HepG2 (cell line): Measurements from ENCODE around the gene PLEKHG4B. TPM values are rescaled to one million over a fixed set of nuclear protein-coding genes. Genes with fewer than 3 reads are reported as not detected.

Experiments used
- ATAC-seq: fragments of 200-7000 bp; cut with Tn5 transposase; 3 replicates; pipeline ENCODE4 v1.9.1; 2020; ENCODE audit warnings: mild to moderate bottlenecking, moderate library complexity
- BruUV-seq: library from RNA; stranded (reverse); fragments of 400-500 nt; replicated peaks from 2 replicates; lab custom pipeline; 2021; lab: Mats Ljungman, UMichigan
- CTCF ChIA-PET: fragments of 300-600 bp; formaldehyde crosslinking; extraction: SDS; loops from one replicate; lab custom pipeline; 2021; ENCODE audit warnings: low total read pairs, inconsistent platforms, low intra/inter-chr PET ratio; lab: Yijun Ruan, JAX
- POLR2A ChIA-PET: fragments of 350-600 bp; sonication (Branson Sonifier 250); formaldehyde crosslinking; loops from one replicate; lab custom pipeline; 2020; ENCODE audit warnings: antibody characterized with exemption, inconsistent platforms; lab: Yijun Ruan, JAX
- DNase-seq: peaks from one replicate; pipeline ENCODE4 v3.0.0-alpha.2; 2015; ENCODE audit warnings: low spot score
- FAIRE-seq: peaks from 3 replicates; lab custom pipeline; 2011; peaks lifted over from hg19 to GRCh38; lab: Jason Lieb, UNC
- H2AFZ ChIP-seq: one replicate; pipeline ENCODE4 v1.6.1; 2011; ENCODE audit warnings: low read length, inconsistent platforms
- H3K27ac ChIP-seq: fragments of 300-600 bp; 3 replicates; pipeline ENCODE4 v1.8.0; 2011; ENCODE audit warnings: mixed run types, mild to moderate bottlenecking, mixed read lengths, low read length, inconsistent platforms; ENCODE audit not compliant: insufficient read depth; ENCODE audit errors: extremely low read length
- H3K27me3 ChIP-seq, 2 experiments: fragments of 200-600 bp in 1 of 2; 2 replicates in 1 of 2; 3 replicates in 1 of 2; pipeline versions ENCODE4 v1.6.0 to v1.8.0; 2011; ENCODE audit warnings: low read length in 2 of 2, mild to moderate bottlenecking in 2 of 2, moderate library complexity in 2 of 2, inconsistent platforms in 1 of 2; ENCODE audit not compliant: insufficient read depth in 2 of 2, control insufficient read depth in 1 of 2
- H3K36me3 ChIP-seq, 2 experiments: fragments of 200-600 bp in 1 of 2; replicated peaks in 1 of 2; 2 replicates in 1 of 2; 3 replicates in 1 of 2; pipeline versions ENCODE4 v1.5.1 to v1.8.0; 2011; ENCODE audit warnings: low read length in 2 of 2, inconsistent platforms in 1 of 2; ENCODE audit not compliant: insufficient read depth in 2 of 2, control insufficient read depth in 1 of 2
- H3K4me1 ChIP-seq: 2 replicates; pipeline ENCODE4 v1.5.1; 2012; ENCODE audit warnings: low read length, inconsistent platforms; ENCODE audit not compliant: insufficient read depth
- H3K4me2 ChIP-seq: 2 replicates; pipeline ENCODE4 v1.6.0; 2011; ENCODE audit warnings: low read depth, low read length, inconsistent platforms
- H3K4me3 ChIP-seq, 3 experiments: fragments of 200-600 bp in 1 of 3; sonication (generic), shearing (Covaris generic) in 1 of 3; replicated peaks in 1 of 3; 2 replicates each; pipeline ENCODE4 v1.5.1; 2011 to 2016; ENCODE audit warnings: low read length in 3 of 3, inconsistent platforms in 2 of 3, low read depth in 2 of 3, mild to moderate bottlenecking in 2 of 3, control low read depth in 1 of 3, mixed read lengths in 1 of 3; ENCODE audit not compliant: insufficient read depth in 1 of 3
- H3K79me2 ChIP-seq: one replicate; pipeline ENCODE4 v1.6.1; 2011; ENCODE audit warnings: low read length, inconsistent platforms; ENCODE audit not compliant: insufficient read depth
- H3K9ac ChIP-seq: 2 replicates; pipeline ENCODE4 v1.6.0; 2011; ENCODE audit warnings: mild to moderate bottlenecking, low read depth, low read length, inconsistent platforms; ENCODE audit not compliant: insufficient read depth
- H3K9me3 ChIP-seq: 2 replicates; pipeline ENCODE4 v1.5.1; 2012; ENCODE audit warnings: mild to moderate bottlenecking, low read length
- H4K20me1 ChIP-seq: 2 replicates; pipeline ENCODE4 v1.6.0; 2011; ENCODE audit warnings: inconsistent platforms, mild to moderate bottlenecking, low read length, moderate library complexity; ENCODE audit not compliant: insufficient read depth
- AKAP8 ChIP-seq: sonication (generic); formaldehyde crosslinking; IDR thresholded peaks from 2 replicates; pipeline ENCODE4 v1.5.1; 2020; ENCODE audit warnings: mild to moderate bottlenecking, missing genetic modification reagents
- DZIP1 ChIP-seq: sonication (generic); formaldehyde crosslinking; IDR thresholded peaks from 2 replicates; pipeline ENCODE4 v1.5.0; 2020; ENCODE audit warnings: mild to moderate bottlenecking, missing genetic modification reagents
- HOXA5 ChIP-seq: sonication (generic); formaldehyde crosslinking; IDR thresholded peaks from 2 replicates; pipeline ENCODE4 v1.4.0; 2020; ENCODE audit warnings: missing genetic modification reagents
- IRF9 ChIP-seq: sonication (generic); formaldehyde crosslinking; IDR thresholded peaks from 2 replicates; pipeline ENCODE4 v1.8.0; 2022; ENCODE audit warnings: missing genetic modification reagents, mild to moderate bottlenecking, borderline replicate concordance
- MBNL3 ChIP-seq: fragments of 250-450 bp; sonication (Bioruptor Pico); conservative IDR thresholded peaks from 2 replicates; pipeline ENCODE4 v1.8.0; 2022; ENCODE audit warnings: mild to moderate bottlenecking, inconsistent platforms
- MED1 ChIP-seq: sonication (generic); formaldehyde crosslinking; IDR thresholded peaks from 2 replicates; pipeline ENCODE4 v1.4.0; 2020; ENCODE audit warnings: missing genetic modification reagents
- NFKB2 ChIP-seq: sonication (generic); formaldehyde crosslinking; IDR thresholded peaks from 2 replicates; pipeline ENCODE4 v1.4.0; 2020; ENCODE audit warnings: missing genetic modification reagents, borderline replicate concordance
- SNAPC4 ChIP-seq: sonication (generic); formaldehyde crosslinking; IDR thresholded peaks from 2 replicates; pipeline ENCODE4 v1.4.0; 2020; ENCODE audit warnings: mild to moderate bottlenecking, missing genetic modification reagents
- TEAD3 ChIP-seq: optimal IDR thresholded peaks from 2 replicates; pipeline ENCODE3; 2016; ENCODE audit warnings: borderline replicate concordance
- TP53 ChIP-seq: sonication (generic); formaldehyde crosslinking; conservative IDR thresholded peaks from 2 replicates; pipeline ENCODE4 v1.4.0; 2020; ENCODE audit warnings: missing genetic modification reagents
- ZBTB43 ChIP-seq: sonication (generic); formaldehyde crosslinking; conservative IDR thresholded peaks from 2 replicates; pipeline ENCODE4 v1.4.0; 2020; ENCODE audit warnings: missing genetic modification reagents
- ZC3H13 ChIP-seq: sonication (generic); formaldehyde crosslinking; IDR thresholded peaks from 2 replicates; pipeline ENCODE4 v1.8.1; 2023; ENCODE audit warnings: mild to moderate bottlenecking, missing genetic modification reagents, moderate library complexity
- ZIK1 ChIP-seq: sonication (generic); formaldehyde crosslinking; IDR thresholded peaks from 2 replicates; pipeline ENCODE4 v1.5.0; 2020; ENCODE audit warnings: mild to moderate bottlenecking, low read depth, missing genetic modification reagents, borderline replicate concordance
- ZNF367 ChIP-seq: sonication (generic); formaldehyde crosslinking; IDR thresholded peaks from 2 replicates; pipeline ENCODE4 v1.4.0; 2020; ENCODE audit warnings: missing genetic modification reagents, borderline replicate concordance
- WGBS: methylation state at CpG from one replicate; pipeline ENCODE4 v1.1.6; 2017; ENCODE audit warnings: low lambda C conversion rate; 5-methylcytosine and 5-hydroxymethylcytosine counted together
- in situ Hi-C: cut with HindIII; loops from 2 replicates; pipeline ENCODE4 v1.10.0; 2017; ENCODE audit warnings: low pct_unique_long_range_greater_than_20kb; ENCODE audit not compliant: extremely low pct_ligation_motif_present
- intact Hi-C: fragments of 100-400 bp; cut with micrococcal nuclease; formaldehyde crosslinking; loops from one replicate; pipeline ENCODE4 v1.10.0; 2022; ENCODE audit not compliant: unreplicated experiment
- polyA plus RNA-seq, 8 experiments: library from polyadenylated mRNA; depleted of rRNA in 3 of 8; stranded (reverse) in 7 of 8; unstranded in 1 of 8; fragments of >200 nt; fragmentation: Illumina TruSeq in 4 of 8; extraction: Trizol in 4 of 8; gene quantifications; 2 replicates each; pipeline versions ENCODE4 v1.2.1 to v1.2.3, GENCODE V29; 2011 to 2016; ENCODE audit warnings: low read depth in 4 of 8, missing spikeins in 1 of 8, mixed read lengths in 1 of 8; ENCODE audit not compliant: insufficient read depth in 1 of 8
- total RNA-seq, 5 experiments: library from RNA; depleted of rRNA; stranded (reverse); fragments of >200 nt; fragmentation: Illumina TruSeq; extraction: Trizol; gene quantifications; 2 replicates each; pipeline ENCODE4 v1.2.3, GENCODE V29; 2016; ENCODE audit warnings: low read depth in 1 of 5

Gene PLEKHG4B
- total and polyA plus RNA-seq, 2 of the 13 experiments (the other 11 are each of a cell fraction or from before 2014, with no cell fraction given), result 0.09 TPM; not detected in 1

GRCh38 chr5:181566-181965 is 89.6 kb downstream of the PLEKHG4B start (continued):
- no peak for TF ChIP-seq SNAPC4
- no peak for TF ChIP-seq MBNL3 (CRISPR knock-in tag)

GRCh38 chr5:182126-182525 is 90.2 kb downstream of the PLEKHG4B start:
- H3K79me2 ChIP-seq, result no peaks in the 10 kb centered on the region
- CTCF ChIA-PET, result no interaction called here
- intact Hi-C loops (no loop called here), in situ Hi-C loops (no loop called here)
- H2AFZ ChIP-seq, result no peak overlapping the region
- H3K4me1 ChIP-seq, result no peaks in the 10 kb centered on the region
- H3K36me3 ChIP-seq, result no peaks in the 10 kb centered on the region
- POLR2A ChIA-PET, result no interaction called here
- H4K20me1 ChIP-seq, result no peaks in the 10 kb centered on the region
- WGBS, result 74% methylated on average over 12 of the region's 12 CpGs
- H3K9me3 ChIP-seq, result no peaks in the 10 kb centered on the region
- H3K4me3 ChIP-seq, result no peak overlapping the region
- H3K9ac ChIP-seq, result no peak overlapping the region
- no peak overlapping the region for H3K27ac ChIP-seq
- no TSS peak for BruUV-seq
- no peak overlapping the region for H3K4me2 ChIP-seq
- DNase-seq (no peak), FAIRE-seq (no peak), ATAC-seq (no peak)
- peaks cover 0 to 37% of the 10 kb centered on the region in 2 experiments; a peak in 4 of 5 replicates for H3K27me3 ChIP-seq
- no peak for TF ChIP-seq ZC3H13 (CRISPR knock-in tag)
- no peak for TF ChIP-seq DZIP1 (CRISPR knock-in tag)
- no peak for TF ChIP-seq TEAD3 (CRISPR knock-in tag)
- TF ChIP-seq AKAP8 (CRISPR knock-in tag), result no peak
- no peak for TF ChIP-seq ZIK1 (CRISPR knock-in tag)
- TF ChIP-seq ZNF367 (CRISPR knock-in tag), result no peak
- no peak for TF ChIP-seq ZBTB43 (CRISPR knock-in tag)
- no peak for TF ChIP-seq NFKB2 (CRISPR knock-in tag)
- TF ChIP-seq IRF9 (CRISPR knock-in tag), result no peak
- TF ChIP-seq HOXA5, result no peak
- TF ChIP-seq MED1 (CRISPR knock-in tag), result no peak
- TF ChIP-seq TP53, result no peak
